ENCODE measurements around the gene SLC22A15.

DNA sequence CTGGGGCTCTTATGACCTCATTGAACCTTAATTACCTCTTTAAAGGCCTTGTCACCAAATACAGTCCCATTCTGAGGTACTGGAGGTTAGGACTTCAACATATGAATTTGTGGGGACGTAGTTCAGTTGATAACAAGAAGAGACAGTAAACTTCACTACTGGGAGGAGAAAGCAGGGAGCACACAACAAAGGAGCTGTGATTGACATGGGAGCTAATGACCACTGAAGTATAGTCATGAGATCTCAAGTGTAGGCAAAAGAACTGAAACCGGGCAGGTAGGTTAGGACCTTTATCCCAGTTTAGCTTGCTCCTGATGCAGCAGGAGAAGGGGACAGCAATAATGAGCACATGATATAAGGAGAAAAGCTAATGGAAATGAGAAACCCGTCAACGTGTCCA, 123.1 kb downstream of the SLC22A15 start:
- TF ChIP-seq, protein P1, sequence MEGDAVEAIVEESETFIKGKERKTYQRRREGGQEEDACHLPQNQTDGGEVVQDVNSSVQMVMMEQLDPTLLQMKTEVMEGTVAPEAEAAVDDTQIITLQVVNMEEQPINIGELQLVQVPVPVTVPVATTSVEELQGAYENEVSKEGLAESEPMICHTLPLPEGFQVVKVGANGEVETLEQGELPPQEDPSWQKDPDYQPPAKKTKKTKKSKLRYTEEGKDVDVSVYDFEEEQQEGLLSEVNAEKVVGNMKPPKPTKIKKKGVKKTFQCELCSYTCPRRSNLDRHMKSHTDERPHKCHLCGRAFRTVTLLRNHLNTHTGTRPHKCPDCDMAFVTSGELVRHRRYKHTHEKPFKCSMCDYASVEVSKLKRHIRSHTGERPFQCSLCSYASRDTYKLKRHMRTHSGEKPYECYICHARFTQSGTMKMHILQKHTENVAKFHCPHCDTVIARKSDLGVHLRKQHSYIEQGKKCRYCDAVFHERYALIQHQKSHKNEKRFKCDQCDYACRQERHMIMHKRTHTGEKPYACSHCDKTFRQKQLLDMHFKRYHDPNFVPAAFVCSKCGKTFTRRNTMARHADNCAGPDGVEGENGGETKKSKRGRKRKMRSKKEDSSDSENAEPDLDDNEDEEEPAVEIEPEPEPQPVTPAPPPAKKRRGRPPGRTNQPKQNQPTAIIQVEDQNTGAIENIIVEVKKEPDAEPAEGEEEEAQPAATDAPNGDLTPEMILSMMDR (IDR thresholded peaks at IDR 0.05) = no peak
- TF ChIP-seq POLR2A (IDR thresholded peaks at IDR 0.05) = no peak
